PC-9 (cell line): ENCODE measurements around the gene MR1.

ENCODE experiments used
- EZH2 ChIP-seq: fragments of 200-600 bp; sonication (generic); IDR thresholded peaks from 2 replicates; pipeline ENCODE4 v1.8.0; 2017; ENCODE audit warnings: antibody characterized with exemption, low read depth
- TF ChIP-seq, protein P1 (sequence below): fragments of 200-600 bp; sonication (generic); conservative IDR thresholded peaks from 2 replicates; pipeline ENCODE4 v1.6.1; 2017; ENCODE audit warnings: mixed run types, antibody characterized with exemption, mild to moderate bottlenecking, moderate library complexity

DNA sequence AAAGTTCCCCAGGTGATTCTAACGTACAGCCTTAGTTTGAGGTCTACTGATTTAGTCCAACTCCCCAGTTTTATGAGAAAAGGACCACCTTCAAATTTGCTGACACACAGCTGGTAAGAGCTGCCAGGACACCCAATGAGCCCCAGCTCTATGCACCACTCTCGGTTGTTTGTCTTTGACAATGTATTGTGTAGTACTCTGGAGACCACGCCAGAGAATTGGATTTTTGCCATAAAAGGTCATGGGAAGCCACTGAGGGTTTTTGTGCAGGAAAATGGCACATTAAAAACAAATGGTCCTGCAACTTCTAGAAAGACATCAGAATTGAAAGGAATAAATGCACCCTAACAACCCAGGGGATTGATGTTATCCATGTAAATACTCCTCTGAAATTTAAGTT, 47.6 kb downstream of the MR1 start:
- TF ChIP-seq, protein P1, sequence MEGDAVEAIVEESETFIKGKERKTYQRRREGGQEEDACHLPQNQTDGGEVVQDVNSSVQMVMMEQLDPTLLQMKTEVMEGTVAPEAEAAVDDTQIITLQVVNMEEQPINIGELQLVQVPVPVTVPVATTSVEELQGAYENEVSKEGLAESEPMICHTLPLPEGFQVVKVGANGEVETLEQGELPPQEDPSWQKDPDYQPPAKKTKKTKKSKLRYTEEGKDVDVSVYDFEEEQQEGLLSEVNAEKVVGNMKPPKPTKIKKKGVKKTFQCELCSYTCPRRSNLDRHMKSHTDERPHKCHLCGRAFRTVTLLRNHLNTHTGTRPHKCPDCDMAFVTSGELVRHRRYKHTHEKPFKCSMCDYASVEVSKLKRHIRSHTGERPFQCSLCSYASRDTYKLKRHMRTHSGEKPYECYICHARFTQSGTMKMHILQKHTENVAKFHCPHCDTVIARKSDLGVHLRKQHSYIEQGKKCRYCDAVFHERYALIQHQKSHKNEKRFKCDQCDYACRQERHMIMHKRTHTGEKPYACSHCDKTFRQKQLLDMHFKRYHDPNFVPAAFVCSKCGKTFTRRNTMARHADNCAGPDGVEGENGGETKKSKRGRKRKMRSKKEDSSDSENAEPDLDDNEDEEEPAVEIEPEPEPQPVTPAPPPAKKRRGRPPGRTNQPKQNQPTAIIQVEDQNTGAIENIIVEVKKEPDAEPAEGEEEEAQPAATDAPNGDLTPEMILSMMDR, result no peak
- TF ChIP-seq EZH2, result no peak
